Measurements from ENCODE around the gene SCAPER.

- no peak for TF ChIP-seq POLR2A (IDR thresholded peaks at IDR 0.05)
- no peak for TF ChIP-seq CTCF (IDR thresholded peaks at IDR 0.05)
Measured at GRCh38 chr15:76941636-76942035, 36.5 kb upstream of the SCAPER start.

Data from Peyer's patch (tissue), 4 donors.